Activated gamma-delta T cell treated with anti-CD3 and anti-CD28 coated beads, Interleukin-2, amount 50 U/mL, for 16 hours (primary cell): ENCODE data around the gene CDA.
A peak's percentile ranks its signal among the peaks of the same experiment; 100 is the strongest.

Experiments used
- DNase-seq: peaks from one replicate; pipeline ENCODE4 v3.0.0-alpha.2; 2020; ENCODE audit warnings: low read depth

CDA gene

GRCh38 chr1:20648946-20649345, 60.0 kb downstream of the CDA start:
- no peak for DNase-seq

- DNase-seq, result no peak
These were observed 63.4 kb downstream of the CDA start for GRCh38 chr1:20652300-20652699.

GRCh38 chr1:20654104-20654690, 65.3 kb downstream of the CDA start:
- DNase-seq, result no peak

- no peak for DNase-seq
These were observed 68.1 kb downstream of the CDA start for GRCh38 chr1:20657024-20657423.

GRCh38 chr1:20658166-20658915, 69.4 kb downstream of the CDA start:
- DNase-seq, result no peak

- DNase-seq, result no peak
These were observed 71.5 kb downstream of the CDA start for GRCh38 chr1:20660363-20660762.

- DNase-seq, result peak; percentile 7
These were observed 71.9 kb downstream of the CDA start for GRCh38 chr1:20660847-20661206.

- peak; percentile 91 for DNase-seq
These were observed 72.6 kb downstream of the CDA start, which contains the start of gene DDOST for GRCh38 chr1:20661207-20662109. TSS of gene DDOST (minus strand) at chr1:20661369. CDS start at chr1:20661350, 19 bp downstream.

GRCh38 chr1:20662110-20662475, 73.2 kb downstream of the CDA start:
- no peak for DNase-seq

- no peak for DNase-seq
These were observed 74.5 kb downstream of the CDA start for GRCh38 chr1:20663365-20663764.

GRCh38 chr1:20663969-20664715, 75.2 kb downstream of the CDA start:
- no peak for DNase-seq

- DNase-seq, result no peak
These were observed 76.8 kb downstream of the CDA start for GRCh38 chr1:20665726-20666125.

- no peak for DNase-seq
These were observed 77.2 kb downstream of the CDA start for GRCh38 chr1:20666146-20666545.

GRCh38 chr1:20666804-20667203, 77.9 kb downstream of the CDA start:
- no peak for DNase-seq
